Suprapubic skin (tissue), 3 donors: ENCODE data around the gene IRF2BP2.

Experiments
- CTCF ChIP-seq, 2 donors: fragments of 200-600 bp in 1 of 2; fragments of 450-650 bp in 1 of 2; sonication (generic) in 1 of 2; IDR thresholded peaks; one replicate each; pipeline ENCODE4 v1.5.1; 2016 to 2019; ENCODE audit warnings: antibody characterized with exemption in 2 of 2, mild to moderate bottlenecking in 1 of 2, moderate library complexity in 1 of 2
- EP300 ChIP-seq: sonication (generic); formaldehyde crosslinking; IDR thresholded peaks from one replicate; pipeline ENCODE4 v1.6.1; 2017; ENCODE audit warnings: antibody characterized with exemption
- POLR2A ChIP-seq, 2 donors: fragments of 450-650 bp; IDR thresholded peaks; one replicate each; pipeline ENCODE4 v1.6.1; 2017; ENCODE audit warnings: antibody characterized with exemption in 2 of 2, mild to moderate bottlenecking in 2 of 2, moderate library complexity in 2 of 2

GRCh38 chr1:234656944-234657654, 47.1 kb upstream of the IRF2BP2 start:
- TF ChIP-seq CTCF (IDR thresholded peaks at IDR 0.05) (no peak), POLR2A (IDR thresholded peaks at IDR 0.05) (no peak), EP300 (no peak)
